HG03095 (cell line): ENCODE measurements around the gene CACYBP.

Experiments used
- ATAC-seq: cut with Tn5 transposase; IDR thresholded peaks from one replicate; pipeline ENCODE4 v1.9.1; 2021; ENCODE audit warnings: moderate library complexity; ENCODE audit not compliant: unreplicated experiment

Gene CACYBP

DNA sequence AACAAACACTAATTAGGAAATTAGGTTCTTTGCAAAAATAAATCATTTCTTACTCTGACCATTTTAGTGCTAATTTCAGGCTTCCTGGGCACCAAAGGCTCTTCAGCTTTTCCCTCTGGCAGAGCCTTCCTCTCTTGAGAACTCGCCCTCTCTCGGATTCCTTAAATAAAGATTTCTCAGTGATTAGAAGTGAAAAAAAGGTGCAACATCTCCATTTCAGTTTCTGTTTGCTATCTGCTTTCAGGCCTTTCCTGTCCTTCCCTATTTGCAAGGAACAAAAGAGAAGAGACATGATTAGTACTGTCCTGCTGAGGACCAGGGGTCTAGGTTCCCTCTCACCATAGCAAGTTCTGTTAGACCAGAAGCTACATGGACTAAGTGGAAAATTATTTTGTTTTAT lies 27.8 kb upstream of the CACYBP start:
- no peak for ATAC-seq

DNA sequence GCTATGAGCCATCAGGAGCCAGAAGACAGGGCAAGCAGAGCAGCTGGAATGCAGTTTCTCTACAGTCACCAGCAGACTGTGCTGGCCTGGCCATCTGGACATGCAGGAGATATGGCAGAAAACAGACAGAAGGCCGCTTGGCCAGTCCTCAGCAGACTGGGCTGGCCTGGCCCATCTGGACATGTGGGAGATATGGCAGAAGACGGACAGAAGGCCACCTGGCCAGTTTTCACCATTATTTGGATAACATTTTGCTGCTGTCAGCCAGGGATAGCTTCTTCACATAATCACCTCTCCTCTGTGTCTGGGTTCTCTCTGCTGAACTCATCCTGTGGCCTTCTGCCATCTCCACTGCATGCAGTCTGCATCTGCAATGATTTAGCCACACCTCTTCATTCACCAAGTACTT lies 25.0 kb upstream of the CACYBP start:
- ATAC-seq: no peak

DNA sequence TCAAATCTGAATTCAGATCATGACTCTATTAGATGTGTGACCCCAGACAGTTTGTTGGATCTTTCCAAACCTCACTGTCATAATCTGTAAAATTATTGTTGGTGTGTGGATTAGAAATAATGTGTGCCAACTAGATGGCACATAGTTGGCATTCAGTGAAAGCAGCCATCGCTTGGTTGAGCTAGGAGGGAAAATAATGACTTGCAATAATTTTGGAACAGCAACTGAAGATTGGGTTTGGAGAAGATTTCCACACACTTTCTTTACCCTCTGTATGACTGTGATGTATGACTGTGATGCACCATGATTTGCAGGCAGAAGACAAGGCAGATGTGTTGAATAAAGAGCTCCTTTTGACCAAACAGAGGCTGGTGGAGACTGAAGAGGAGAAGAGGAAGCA lies 24.0 kb upstream of the CACYBP start:
- ATAC-seq: no peak

DNA sequence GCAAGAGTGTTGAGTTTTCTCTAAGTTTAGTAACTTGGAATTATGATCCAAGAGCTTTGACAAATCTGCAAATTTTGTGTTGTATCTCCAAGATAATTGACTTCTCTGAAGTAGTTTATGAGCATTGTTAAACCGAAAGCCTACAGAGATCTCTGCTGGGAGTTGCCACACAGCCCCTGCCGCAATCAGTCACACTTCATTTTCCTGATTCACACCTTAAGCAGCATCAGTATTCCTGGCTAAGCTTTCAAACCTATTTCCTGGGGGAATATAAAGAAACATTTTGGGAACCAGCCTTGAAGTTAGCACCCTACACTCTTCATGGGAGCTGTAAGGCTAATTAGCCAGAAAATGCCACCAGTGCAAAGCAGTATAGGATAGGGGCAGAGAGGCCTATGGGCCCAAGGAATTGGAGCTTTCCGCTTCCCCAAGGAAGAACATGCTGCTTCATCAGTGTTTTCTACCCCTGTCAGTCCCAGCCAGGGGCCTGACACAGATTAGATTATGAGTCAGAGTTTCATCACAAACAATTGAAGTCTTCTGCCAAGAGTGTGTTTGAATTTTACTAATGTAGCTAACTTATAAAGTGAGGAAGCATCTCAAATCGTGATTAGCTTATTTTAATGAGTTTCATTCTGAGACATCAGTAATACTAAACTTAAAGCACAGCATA lies 23.2 kb upstream of the CACYBP start:
- ATAC-seq: no peak

DNA sequence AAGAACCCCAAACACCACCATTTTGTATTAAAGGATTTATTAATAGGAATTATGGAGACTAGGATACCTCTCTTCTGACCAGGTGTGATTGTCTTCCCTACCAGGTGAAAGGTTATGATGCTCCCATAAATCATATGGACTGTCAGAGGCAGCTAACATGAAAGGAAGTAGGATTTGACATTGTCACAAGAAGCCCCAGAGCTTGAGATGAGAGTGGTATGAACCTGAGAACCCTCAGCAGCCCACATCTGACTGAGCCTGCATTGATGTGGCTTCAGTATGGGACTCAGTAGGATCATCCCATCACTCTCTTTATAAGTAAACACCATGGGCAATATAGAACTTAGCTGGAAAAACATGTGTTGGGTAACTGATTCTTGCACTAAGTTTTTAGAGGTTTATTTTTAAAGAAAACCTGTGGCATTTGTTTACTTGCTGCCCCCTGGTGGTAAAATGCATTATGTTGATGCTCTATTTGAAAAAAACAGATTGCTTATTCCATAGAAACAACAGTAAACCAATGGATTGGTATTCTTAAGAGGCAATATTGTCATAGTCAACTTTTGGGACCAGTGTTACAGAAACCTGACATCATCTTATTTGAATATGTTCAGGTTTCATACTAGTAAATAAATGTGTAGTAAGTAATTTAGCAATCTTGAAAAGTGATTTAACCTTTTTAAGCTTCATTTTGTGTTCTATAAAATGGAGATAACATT lies 16.6 kb upstream of the CACYBP start:
- ATAC-seq: no peak

DNA sequence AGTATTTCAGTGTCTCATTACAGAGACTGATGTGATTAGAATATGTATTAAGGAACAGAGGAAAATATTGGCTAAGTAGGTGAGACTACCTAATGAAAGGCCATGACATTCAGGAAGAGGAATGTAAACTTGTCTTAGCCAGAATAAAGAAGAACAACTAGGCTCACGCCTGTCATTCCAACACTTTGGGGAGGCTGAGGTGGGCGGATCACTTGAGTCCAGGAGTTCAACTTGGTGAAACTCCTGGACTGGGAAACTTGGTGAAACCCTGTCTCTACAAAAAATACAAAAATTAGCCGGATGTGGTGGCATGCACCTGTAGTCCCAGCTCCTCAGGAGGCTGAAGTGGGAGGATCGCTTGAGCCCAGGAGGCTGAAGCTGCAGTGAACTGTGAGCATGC lies 14.8 kb upstream of the CACYBP start:
- ATAC-seq: no peak

DNA sequence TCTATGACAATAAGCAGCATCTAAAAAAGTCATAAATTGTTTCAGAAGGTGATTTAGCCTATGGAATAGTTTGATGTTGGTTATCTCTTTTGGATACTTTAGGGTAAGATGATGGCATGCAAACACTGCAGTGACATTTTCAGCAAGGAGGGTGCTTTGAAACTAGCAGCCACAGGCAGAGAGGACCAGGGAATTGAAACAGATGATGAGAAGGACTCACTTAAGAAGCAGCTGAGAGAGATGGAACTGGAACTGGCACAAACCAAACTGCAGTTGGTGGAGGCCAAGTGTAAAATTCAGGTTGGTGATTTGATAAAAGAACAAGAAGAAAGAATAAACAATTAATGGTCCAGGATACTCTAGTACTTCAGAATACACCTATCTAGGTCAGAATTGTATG lies 11.2 kb upstream of the CACYBP start:
- no peak for ATAC-seq

DNA sequence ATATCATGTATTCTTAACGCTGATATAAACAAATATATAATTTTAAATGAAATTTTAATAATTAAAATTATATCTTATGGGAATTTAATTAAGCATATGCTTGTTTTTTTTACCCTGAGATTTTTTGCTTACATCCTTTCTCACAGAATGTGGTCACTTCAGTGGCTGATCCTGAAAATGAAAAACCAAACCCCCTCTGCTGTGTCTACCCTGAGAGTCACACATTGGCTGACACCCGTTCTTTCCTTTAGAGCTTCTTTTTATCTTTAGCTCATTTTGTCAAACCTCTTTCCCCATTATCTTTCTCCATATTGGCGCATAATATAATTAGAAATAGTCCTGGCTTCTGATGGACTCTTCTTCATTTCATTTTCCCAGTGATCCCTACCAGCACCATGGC lies 10.8 kb upstream of the CACYBP start:
- peak; percentile 53 for ATAC-seq

DNA sequence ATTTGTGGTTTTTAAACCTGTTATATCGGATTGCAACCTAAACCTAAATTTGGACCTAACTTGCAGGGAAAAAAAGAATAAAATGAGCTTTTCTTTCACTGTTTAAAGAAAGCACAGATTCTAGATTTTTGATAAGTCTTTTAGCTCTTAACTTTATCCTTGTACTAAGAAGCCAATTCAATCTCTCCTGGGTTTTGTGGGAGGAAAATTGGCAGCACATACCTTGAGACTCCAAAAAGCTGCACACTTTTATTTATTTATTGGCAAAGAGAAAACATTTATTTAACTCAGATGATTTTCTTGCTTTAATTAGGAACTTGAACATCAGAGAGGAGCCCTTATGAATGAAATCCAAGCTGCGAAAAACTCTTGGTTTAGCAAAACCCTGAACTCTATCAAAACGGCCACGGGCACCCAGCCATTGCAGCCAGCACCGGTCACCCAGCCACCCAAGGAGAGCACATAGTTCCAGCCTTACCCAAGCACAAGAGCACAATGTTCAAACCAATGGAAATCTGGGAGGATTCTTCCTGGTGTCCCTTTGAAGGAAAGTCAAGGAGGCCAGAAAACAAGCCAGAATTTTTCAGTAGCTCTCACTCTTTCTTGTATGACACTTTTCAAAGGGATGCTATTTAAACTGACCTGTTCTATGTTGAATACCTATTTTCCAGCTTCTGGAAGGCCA lies 10.1 kb upstream of the CACYBP start:
- no peak for ATAC-seq

DNA sequence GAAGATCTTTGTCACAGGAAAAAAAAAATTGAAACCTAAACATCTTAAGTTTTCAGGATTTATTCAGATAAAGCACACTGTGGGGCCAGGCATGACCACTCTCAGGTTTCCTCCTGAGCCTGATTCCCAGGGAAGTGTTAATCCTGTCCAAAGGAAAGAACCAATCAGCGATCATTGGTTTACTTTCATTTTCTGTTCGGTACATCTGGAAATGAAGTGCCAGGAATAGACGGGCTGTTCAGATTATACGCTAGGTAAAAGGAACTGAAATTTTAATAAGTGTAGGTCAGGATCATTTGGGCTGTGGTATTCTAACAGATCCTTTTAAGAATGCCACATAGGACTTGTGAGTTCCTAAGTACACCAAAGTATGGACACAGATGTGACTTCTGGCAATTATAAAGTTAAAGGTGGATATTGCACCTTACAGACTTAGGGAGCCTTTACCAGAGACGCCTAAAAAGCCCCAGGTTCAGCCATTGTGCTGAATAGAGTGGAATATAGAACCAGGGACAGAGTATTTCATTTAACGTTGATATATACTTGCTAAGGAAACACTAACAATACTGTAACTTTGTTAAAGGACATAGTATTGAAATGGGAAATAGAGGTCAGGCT lies 9.3 kb upstream of the CACYBP start:
- ATAC-seq: no peak

DNA sequence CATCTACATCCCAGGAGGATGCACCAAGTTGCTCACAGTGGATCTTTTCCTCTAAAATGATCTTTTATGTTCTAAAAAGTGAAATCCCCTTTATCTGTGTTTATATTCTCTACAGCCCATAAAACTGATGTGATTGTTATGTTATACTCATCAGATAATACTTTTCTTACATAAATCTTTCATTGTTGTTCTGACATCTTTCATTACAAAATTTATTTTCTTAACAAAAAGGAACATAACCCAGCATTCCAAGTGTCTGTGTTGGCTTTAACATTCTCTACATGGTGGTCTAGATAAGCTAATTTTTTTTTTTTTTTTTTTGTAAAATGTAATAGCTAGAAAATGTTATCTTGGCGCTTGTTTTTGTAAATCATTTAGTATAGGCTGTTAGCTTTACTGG lies 8.3 kb upstream of the CACYBP start:
- ATAC-seq: no peak

DNA sequence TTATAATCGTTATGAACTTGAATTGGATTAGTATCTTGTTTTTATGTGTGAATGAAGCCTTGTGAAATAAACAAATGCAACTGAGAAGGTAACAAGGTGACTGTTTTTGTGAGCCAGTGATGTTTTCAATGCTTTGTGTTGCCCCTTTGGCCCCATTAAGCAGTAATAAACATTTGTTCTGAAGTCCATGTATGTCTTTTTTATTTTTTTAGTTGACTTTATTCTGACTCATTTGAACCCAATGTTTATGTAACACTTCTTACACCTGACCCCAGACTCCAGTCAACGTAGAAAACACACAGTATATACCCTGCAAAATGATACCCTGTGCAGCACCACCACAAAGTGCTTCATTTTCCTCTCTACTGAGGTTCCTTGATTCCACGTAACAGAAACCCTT lies 4.6 kb upstream of the CACYBP start:
- no peak for ATAC-seq

DNA sequence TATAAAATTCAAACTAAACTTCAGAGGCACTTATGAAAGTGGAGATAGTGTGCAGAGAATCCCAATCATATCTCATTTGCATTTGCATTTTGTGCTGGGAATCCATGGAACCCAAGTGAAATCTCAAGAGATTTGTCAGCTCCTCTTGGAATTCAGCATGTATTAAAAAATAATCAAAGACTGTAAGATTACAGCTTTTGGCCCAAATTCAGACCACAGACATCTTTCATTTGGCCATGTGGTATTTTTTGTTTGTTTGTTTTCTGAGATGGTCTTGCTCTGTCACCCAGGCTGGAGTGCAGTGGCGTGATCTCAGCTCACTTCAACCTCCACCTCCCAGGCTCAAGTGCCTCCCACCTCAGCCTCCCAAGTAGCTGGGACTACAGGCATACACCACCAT lies 3.8 kb upstream of the CACYBP start:
- ATAC-seq: no peak

DNA sequence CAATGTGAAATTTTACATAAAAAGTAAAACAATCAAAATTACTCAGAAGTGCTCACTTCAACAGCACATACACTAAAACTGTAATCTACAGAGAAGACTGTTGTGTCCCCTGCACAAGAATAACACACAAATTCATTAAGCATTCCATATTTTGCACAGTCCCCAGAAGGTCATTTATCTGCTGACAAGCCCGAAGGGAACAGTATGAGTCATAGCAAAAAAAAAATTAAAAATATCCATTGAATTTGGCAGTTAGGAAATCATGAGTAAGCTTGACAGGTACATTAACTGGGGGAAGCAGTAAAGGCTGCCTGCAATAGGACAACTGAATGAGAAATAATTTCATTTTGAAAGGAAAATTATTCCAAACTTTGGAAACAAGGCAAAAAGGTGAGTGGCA lies 3.3 kb upstream of the CACYBP start:
- no peak for ATAC-seq

DNA sequence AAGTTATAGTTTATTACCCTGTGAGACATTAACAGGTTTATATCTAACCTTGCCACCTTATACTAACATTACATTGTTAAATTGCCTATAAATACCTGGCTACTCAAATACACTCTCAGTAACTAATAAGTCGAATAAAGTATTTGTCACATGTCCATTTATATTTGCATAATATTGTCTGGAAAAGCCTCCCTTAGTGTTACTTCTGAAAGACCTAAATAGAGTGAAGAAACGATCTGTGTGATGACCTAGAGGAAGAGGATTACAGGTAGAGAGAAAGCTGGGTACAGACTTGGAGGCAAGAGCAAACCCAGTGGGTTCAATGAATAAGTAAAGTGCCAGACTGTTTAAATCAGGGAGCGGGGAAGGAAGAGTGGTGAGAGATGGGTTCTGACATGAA lies 2.7 kb upstream of the CACYBP start:
- ATAC-seq: no peak

DNA sequence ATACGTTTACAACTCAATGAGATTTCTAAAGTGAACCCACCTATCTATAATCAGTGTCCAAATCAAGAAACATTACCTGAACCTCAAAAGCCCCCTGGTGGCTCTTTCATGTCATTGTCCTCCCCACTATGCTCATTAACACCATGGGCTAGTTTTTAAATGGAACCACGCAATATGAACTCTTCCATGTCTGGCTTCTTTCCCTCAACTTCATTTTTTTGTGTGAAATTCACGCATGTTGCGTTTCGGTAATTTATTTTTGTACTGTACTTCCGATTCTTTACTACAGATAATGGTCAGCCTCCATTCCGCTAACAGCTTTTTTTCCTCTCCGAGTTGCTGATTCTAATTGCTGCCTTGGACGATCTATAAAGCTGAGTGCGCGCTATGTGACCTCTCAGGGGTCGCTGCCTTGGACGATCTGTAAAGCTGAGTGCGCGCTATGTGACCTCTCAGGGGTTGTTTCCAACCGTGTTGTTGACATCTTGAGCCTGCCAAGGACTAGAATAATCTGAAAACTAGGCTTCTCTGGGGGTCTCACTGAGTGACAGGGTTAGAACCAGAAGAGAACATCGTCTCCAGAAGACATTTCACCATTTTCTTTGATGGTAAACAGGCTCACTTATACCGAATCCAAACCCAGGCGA lies 1.1 kb upstream of the CACYBP start:
- ATAC-seq: peak; percentile 1

DNA sequence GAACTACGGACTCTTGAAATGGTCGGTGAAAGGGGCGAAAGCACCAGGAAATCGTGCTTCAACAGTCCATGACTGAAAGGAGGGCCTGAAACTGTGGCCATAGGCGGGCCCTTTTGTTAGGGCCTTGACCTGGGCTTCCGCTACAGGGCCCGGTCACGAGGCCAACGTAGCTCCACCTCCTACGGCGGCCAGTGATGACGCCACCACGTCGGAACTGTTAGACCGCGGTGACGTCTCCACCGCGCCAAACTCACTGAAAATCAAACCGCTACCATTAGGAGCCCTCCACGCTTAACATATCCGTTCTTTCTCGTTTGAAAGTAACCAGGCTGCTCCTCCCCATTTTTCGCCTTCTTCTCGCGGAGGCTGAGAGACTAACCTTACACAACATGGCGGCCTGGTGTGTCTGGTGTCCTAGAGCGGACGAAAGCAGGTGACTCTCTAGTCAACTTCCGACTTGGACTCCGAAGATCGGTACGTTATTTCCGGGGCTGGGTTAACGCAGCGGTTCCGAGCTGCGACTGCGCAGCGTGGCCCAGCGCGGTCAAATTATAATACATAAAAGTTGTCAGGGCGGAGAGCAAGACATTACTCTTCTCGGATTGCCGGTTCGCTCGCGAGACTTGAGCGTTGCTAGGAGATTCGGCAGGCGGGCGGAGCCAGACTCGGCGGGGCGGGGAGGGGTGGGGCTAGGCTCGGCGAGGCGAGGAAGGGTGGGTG lies 371 bp upstream of the CACYBP start:
- peak; percentile 70 for ATAC-seq

DNA sequence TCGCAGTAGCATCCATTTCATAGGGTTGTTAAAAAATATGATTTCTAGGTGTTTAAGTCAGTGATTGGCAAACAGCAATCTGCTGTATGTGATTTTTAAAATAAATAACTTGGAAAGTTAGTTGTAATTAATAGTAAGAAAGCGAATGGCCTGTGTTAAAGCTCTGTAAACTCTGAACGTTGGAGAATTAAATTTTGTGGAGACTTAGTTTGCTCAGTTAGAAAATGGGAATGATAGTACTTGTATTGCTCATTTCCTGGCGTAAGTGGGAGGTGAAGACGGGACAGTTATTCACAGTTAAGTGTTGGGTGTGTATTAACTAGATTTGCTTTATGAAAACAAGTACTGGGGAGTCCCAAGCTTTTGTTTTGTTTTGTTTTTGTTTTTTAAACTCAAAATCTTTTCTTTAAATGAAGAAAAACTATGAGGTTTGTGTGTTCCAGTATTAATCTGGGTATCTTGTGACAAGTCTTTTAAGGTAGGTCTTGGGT lies 995 bp downstream of the CACYBP start:
- no peak for ATAC-seq

DNA sequence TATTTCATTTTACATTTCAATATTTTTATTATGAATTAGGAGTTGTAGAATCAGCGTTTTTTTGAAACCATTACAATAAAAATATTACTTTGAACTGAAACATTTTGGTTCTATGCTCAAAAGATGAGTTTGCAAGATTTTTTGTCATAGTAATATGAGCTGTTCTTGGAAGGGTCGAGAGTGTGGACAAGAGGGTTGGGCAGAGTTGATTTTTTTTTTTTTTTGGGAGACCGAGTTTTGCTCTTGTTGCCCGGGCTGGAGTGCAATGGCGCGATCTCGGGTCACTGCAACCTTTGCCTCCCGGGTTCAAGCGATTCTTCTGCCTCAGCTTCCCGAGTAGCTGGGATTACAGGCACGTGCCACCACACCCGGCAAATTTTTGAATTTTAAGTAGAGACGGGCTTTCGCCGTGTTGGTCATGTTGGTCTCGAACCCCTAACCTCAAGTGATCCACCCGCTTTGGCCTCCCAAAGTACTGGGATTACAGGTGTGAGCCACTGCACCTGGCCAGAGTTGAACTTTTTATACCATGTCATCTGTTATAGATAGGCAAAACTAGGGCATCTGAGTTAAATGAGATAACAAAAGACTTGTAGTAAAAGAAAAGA lies 3.3 kb downstream of the CACYBP start:
- ATAC-seq: no peak

DNA sequence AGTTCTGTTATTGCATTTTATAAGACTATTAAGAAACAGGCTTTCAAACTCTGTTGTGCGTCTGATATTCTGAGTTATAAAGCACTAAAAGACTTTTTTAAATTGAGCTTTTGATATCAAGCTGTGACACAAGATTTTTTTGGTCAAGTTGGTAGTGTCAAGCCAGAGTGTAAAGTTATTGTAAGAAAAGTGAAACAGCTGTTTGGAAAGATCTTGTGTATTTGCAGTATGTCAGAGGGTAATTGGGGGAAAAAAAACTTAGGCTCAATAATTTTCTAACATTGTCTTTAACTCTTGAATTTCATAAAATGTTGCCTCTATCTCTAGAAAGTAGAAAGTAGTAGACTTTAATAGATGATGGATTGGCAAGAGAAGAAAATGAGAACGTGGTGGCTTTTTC lies 3.8 kb downstream of the CACYBP start:
- no peak for ATAC-seq
